GM18511 (cell line): ENCODE data around the gene NUSAP1.
"Not testable (repeated sequence)": the region's sequence is repeated elsewhere in the genome, so short reads cannot be mapped to it uniquely, and the experiment has no call there.

ENCODE experiments used
- ATAC-seq: cut with Tn5 transposase; IDR thresholded peaks from one replicate; pipeline ENCODE4 v1.9.1; 2021; ENCODE audit warnings: mild to moderate bottlenecking, moderate library complexity; ENCODE audit not compliant: unreplicated experiment

Gene NUSAP1, protein sequence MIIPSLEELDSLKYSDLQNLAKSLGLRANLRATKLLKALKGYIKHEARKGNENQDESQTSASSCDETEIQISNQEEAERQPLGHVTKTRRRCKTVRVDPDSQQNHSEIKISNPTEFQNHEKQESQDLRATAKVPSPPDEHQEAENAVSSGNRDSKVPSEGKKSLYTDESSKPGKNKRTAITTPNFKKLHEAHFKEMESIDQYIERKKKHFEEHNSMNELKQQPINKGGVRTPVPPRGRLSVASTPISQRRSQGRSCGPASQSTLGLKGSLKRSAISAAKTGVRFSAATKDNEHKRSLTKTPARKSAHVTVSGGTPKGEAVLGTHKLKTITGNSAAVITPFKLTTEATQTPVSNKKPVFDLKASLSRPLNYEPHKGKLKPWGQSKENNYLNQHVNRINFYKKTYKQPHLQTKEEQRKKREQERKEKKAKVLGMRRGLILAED

DNA sequence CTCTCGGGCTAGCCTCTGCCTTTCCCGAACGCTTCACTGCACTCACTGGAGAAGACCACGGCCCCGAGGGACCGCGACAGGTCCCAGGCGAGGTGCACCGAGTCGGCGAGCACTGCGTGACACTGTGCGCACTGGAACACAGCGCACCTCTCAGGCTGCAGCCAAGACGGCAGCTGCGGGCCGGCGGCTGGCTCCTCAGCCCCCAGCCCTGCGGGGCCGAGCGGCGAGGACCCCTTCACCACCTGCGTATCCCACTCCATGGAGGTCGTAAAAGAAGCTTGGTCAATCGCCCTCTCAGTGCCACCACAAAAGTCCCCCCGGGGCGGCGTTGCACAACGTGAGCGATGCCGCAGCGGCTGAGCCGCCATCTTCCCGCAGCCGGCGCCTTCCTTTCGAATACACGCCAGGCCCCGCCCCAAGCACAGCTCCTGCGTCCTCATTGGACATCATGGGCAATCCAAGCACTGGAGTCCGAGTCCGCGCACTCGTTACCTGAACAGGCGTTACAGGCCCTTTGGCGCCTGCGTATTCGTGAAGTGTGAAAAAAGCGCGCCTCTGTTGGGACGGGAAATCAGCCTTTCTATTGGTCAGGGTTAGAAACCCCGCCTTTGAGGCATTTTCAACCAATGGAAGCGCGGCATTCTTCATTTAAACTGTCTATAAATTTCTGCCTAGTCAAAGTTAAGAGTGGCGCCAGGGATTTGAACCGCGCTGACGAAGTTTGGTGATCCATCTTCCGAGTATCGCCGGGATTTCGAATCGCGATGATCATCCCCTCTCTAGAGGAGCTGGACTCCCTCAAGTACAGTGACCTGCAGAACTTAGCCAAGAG, at the start of gene NUSAP1, which contains the start of gene OIP5:
Gene NUSAP1 (plus strand): TSS at position 688 of the 832 bp plus-strand sequence. CDS start 77 bp downstream, at position 765.
Gene OIP5 (minus strand): TSS at position 398 of the 832 bp plus-strand sequence. CDS start 30 bp downstream, at position 368.
- peak; percentile 87 for ATAC-seq

DNA sequence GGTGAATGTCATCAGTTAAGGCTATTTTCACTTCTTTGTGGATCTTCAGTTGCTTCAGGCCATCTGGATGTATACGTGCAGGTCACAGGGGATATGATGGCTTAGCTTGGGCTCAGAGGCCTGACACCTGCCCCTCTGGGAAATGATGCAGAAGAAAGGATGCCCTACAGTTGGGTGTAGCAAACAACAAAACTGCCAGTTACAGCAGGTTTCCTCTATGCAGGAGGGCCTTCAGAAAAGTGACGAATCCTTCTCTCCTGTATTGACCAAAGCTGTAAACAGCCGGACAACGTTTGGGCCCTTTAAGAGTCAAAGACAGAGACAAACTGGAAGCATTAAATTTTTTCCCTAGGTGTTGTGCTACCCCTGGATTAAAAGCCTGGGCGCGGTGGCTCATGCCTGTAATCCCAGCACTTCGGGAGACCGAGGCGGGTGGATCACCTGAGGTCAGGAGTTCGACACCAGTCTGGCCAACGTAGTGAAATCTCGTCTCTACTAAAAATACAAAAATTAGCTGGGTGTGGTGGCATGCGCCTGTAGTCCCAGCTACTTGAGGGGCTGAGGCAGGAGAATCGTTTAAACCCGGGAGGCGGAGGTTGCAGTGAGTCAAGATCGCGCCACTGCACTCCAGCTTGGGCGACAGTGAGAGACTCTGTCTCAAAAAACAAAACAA, 49.6 kb upstream of the NUSAP1 start:
- ATAC-seq, result not testable (repeated sequence)

DNA sequence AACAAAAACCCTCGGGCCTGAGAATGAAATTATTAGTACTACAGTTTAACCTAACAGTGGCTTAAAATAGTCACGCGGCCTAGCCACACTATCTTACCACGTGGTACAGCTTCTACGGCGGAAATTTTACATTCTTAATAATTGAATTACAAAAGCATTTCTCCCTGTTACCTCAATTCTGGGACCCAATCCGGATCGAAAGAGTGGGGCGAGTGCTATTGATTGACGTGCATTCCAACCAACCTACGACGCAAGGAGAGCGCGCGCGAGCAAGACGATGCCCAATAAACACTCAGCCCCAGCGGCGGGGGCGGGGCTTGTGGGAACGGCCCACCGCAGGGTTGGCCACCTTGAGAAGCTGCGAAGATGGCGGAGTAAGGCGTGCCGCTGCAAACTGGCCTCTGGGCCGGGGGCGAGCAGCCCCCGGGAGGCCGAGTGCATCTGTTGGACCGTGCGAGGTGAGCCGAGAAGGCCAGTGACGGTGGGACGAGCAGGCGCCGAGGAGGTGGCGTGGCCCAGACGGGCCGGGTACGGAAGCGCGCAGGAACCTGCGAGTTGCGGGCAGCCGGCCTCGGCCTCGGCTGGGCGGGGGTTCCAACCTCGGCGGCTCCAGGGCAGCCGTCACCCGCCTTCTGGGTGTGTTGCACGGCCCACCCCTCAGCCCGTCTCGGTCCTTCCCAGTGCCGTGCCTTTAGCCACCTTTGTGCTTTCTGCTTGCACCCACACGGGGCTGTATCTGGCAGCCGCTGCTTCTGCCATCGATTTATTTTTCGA, 48.8 kb upstream of the NUSAP1 start:
- ATAC-seq, result peak; percentile 98

DNA sequence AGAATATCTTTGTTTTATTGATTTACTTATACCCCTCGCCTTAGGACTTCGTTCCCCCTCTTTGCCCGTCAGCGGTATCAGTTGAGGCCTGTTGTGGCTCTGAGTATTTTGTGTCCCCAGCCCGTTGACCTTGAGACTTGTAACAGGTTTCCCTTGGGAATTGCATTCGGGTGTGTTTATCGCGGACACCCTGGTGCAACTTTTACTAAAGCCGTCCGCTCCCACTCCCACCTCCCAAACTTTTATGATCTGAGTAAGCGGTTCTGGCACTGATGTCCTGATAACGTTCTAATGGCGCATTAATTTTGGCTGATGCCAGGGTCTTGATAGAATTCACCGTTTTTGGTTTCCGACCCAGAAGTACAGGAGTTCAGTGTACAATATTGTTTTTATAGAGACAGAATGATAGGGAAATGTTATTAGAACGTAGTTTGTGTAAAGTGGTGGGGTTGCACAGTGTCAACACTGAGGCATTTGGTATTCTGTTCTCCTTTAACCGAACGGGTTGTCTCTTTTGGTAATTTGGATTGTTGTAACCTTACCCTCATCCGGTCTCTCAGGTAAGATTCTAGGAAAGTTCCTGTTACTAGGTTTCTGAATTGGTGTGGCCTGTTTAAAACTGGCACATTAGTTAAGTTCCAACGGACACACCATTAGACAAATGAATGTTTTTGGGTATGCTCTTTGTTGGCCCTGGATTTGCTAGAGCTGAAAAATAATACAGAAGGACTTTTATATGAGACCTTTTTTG, 48.1 kb upstream of the NUSAP1 start:
- ATAC-seq, result no peak

DNA sequence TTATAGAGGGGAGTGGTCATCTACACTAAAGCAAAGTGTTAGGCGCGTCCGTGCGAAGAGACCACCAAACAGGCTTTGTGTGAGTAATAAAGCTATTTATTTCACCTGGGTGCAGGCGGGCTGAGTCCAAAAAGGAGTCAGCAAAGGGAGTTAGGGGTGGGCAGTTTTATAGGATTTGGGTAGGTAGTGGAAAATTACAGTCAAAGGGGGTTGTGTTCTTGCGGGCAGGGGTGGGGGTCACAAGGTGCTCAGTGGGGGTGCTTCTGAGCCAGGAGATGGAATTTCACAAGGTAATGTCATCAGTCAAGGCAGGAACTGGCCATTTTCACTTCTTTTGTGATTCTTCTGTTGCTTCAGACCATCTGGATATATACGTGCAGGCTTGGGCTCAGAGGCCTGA, 47.4 kb upstream of the NUSAP1 start:
- no peak for ATAC-seq

DNA sequence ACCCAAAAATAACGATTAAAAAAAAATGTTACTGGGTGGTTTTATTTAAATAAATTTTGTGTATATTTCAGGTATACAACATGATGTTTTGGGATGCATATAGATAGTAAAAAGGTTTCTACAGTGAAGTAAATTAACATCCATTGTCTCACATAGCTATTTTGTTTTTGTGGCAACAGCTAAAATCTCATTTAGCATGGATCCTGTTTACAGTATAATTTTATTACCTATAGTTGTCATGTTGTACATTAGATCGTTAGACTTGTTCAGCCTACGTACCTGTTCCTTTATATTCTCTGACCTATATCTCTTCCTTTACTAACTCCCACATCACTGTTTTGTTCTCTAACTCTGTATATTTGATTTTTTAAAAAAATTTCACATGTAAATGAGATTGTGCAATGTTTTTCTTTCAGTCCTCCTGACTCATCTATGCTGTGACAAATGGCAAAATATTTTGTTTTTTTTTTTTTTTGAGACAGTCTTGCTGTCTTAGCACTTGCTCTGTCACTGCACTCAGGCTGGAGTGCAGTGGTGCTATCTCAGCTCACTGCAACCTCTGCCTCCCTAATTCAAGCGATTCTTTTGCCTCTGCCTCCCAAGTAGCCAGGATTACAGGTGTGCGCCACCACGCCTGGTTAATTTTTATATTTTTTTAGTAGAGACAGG, 45.9 kb upstream of the NUSAP1 start:
- ATAC-seq, result no peak

DNA sequence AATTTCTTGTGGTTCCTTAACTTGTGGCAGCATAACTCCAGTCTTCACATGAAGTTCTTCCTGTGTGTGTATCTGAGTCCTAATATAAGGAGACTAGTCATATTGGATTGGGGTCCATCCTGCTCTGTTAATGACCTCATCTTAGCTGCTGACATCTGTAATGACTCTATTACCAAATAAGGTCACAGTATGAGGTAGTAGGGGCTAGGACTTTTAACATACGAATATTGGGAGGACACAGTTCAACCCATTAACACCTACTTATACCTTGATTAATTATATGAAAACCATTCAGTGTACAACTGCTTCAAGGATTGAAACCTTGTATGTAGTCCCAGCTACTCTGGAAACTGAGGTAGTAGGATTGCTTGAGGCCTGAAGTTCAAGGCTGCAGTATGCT, 44.2 kb upstream of the NUSAP1 start:
- no peak for ATAC-seq

DNA sequence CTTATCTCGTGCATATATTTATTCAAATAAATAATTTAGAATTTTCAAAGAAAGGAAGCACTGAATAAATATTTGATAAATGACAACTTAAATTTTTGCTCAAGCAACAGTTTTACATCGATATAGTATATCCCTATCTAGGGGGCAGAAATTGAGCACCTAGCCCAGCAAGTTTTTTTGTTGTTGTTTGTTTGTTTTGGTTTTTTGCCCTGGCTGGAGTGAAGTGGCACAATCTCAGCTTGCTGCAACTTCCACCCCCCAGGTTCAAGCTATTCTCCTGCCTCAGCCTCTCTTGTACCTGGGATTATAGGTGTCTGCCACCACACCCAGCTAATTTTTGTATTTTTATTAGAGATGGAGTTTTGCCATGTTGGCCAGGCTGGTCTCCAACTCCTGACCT, 42.7 kb upstream of the NUSAP1 start:
- no peak for ATAC-seq

DNA sequence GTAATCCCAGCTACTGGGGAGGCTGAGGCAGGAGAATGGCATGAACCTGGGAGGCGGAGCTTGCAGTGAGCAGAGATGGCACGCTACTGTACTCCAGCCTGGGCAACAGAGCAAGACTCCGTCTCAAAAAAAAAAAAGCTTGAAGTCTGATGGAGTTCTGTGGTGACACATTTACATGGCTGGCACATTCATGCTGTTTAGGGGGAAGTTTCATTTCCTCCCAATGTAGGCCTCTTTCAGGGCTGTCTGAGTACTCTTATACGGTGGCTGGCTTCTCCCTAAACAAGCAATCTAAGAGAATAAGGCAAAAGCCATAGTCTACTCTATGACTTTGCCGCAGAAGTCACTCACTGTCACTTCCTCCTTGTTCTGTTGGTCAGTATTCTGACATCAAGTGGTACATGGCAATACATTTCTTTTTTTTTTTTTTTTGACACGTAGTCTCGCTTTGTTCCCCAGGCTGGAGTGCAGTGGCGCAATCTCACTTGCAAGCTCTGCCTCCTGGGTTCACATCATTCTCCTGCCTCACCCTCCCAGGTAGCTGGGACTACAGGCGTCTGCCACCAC, 41.5 kb upstream of the NUSAP1 start:
- peak; percentile 91 for ATAC-seq

DNA sequence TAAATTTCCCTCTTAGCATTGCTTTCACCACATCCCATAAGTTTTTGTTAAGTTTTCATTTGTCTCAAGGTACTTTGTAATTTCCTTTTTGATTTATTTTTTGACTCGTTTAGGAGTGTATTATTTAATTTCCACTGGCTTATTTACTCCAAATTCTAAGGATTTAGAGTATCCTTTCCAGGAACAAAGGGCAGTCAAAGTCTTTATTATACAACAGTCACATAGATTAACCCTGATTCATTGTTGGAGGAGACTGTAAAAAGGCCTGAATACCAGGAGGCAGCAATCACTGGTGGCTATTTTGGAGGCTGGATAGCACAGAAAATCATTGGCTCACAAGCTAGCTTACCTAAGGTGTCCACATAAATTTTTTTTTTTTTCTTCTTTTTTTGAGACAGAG, 40.2 kb upstream of the NUSAP1 start:
- no peak for ATAC-seq

DNA sequence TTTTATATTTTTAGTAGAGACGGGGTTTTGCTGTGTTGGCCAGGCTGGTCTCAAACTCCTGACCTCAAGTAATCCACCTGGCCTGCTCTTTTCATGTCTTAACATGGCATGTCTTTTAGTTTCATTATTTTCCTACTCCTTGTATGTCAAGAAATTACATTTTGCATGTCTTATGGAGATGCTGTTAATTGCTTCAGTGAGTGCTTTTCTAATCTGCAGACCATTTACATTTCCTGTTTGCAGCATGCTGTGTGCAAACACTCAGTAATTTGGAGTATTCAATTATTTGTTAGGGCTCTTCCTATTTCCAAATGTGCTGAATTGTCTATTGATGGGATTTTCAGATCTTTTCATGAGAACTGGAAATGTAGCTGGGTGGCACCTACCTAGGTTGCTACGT, 31.5 kb upstream of the NUSAP1 start:
- ATAC-seq, result not testable (repeated sequence)

DNA sequence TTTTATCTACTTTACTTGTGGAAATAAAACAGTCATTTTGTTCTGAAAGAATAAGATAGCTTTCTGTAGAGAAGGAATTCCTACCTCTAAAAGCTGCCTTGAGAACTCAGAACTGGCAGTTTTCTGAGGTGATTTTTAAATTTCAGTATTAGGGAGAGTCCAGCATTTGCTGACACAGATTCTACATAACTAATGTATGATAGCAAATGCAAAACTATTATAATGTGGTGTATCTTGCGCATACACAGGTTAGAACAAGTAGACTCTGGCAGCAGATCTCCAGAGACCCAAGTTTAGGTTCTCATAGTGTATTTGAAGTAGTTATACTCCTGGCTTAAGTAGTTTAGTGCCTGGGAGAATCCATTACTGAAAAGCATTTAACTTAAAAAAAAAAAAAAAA, 31.1 kb upstream of the NUSAP1 start:
- ATAC-seq, result no peak

DNA sequence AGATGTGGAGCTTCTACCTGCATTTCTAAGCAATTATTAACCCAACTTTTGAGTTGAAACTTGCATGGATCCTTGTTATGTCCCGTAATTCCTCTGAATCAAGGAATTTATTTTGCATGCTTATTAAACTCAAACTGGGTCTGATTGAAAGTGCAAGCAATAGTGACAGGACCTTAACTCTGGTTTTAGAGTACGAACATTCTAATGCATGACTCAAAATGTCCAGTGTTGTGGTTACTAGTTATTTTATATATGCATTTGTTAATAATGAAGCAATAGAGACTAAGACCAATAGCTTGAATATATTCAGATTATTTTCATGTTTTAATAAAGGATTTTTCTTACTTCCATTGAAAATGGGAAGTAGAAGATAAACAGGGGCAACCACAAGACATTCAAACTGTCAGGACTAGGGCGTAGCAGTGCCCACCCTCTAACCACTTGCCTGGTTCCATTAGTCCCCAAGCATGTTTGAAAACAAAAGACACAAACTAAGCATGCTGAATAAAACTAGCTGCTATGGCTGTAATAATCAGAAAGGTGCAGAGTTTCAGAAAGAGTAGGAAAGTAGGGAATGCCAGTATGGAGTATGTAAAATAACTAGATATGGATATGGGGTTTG, 28.4 kb upstream of the NUSAP1 start:
- no peak for ATAC-seq

DNA sequence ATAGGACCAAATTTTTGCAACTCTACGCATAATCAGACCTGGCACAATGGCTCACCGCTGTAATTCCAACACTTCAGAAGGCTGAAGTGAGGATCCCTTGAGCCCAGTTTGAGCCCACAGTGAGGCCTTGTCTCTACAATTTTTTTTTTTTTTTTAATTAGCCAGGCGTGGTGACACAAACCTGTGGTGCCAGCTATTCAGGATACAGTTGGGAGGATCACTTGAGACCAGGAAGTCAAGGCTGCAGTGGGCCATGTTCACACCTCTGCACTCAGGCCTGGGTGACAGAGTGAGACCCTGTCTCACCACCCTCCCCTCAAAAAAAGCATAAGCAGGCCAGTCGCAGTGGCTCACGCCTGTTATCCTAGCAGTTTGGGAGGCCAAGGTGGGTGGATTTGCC, 25.0 kb upstream of the NUSAP1 start:
- no peak for ATAC-seq

DNA sequence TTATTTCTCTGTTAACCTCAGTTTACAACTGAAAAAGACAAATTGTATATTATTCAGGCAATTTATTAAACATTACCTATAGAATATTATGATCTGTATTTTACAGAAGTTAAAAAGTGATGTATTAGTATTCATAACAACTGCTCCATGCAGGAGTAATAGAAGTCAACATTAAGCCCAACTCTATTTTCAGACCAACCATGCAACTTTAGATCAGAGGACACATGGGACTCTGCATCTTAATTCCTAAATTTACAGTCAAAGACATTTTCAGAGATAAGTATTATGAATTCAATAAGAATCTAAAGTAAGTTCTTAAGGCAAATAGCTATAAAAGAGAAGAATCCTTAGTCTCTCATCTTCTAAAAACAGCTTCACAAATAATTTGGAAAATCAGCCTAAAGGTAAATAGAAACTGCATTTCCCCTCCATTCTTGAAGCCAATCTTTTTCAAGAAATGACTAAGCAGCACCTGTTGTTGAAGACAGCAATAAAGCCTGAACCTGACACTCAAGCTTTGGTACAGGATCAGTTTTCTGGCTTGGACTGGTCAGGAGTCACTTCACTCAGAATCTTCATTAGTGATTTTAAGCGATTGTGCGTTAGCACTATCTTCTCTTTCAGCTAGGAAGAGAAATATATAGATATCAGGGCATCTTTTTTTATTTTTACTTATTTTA, 23.3 kb upstream of the NUSAP1 start:
- no peak for ATAC-seq

DNA sequence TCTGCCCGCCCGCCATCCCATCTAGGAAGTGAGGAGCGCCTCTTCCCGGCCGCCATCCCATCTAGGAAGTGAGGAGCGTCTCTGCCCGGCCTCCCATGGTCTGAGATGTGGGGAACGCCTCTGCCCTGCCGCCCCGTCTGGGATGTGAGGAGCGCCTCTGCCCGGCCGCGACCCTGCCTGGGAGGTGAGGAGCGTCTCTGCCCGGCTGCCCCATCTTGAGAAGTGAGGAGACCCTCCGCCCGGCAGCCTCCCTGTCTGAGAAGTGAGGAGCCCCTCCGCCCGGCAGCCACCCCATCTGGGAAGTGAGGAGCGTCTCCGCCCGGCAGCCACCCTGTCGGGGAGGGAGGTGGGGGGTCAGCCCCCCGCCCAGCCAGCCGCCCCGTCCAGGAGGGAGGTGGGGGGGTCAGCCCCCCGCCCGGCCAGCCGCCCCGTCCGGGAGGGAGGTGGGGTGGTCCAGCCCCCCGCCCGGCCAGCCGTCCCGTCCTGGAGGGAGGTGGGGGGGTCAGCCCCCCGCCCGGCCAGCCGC, 11.8 kb upstream of the NUSAP1 start:
- ATAC-seq, result not testable (repeated sequence)

DNA sequence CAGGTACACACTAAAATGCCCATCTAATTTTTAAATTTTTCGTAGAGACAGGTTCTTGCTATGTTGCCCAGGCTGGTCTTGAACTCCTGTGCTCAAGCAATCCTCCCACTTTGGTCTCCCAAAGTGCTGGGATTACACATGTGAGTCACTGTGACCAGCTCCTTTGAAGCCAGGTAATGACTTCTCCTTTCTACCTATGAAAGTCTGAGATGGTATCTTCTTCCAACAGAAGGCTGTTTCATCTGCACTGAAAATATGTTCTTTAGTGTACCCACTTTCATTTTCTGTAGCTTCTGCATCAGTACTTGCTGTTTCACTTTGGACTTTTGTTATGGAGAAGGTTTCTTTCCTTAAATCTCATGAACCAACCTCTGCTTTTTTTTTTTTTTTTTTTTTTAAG, 9.1 kb upstream of the NUSAP1 start:
- no peak for ATAC-seq

DNA sequence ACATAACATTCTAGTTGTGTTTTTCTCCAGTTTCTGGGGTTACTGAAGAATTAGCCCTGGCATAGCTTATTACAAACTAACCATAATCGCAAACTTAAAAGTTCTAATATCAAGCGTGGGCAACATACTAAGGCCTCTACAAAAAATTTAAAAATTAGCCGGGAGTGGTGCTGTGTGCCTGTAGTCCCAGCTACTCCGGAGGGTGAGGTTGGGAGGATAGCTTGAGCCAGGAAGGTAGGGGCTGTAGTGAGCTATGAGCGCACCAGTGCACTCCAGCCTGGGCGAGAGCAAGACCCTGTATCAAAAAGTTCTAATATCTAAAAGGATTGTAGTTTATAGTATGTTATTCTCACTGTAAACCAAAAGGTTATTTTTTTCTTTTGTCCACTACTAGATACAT, 1.4 kb upstream of the NUSAP1 start:
- no peak for ATAC-seq
